H9 (cell line): Measurements from ENCODE around the gene PLRG1. TPM values are rescaled to one million over a fixed set of nuclear protein-coding genes. Genes with fewer than 3 reads are reported as not detected.

Source experiments
- DNase-seq: peaks from one replicate; pipeline ENCODE4 v3.0.0-alpha.2; 2017
- H2AFZ ChIP-seq: one replicate; pipeline ENCODE4 v1.6.1; 2013; ENCODE audit warnings: mild to moderate bottlenecking, low read length, control low read depth, moderate library complexity
- H2AK5ac ChIP-seq: 2 replicates; pipeline ENCODE4 v1.6.1; 2013; ENCODE audit warnings: low read length, control low read depth, mixed read lengths; ENCODE audit not compliant: insufficient read length
- H2BK120ac ChIP-seq: one replicate; pipeline ENCODE4 v1.6.1; 2013; ENCODE audit warnings: low read depth, mild to moderate bottlenecking, low read length, control low read depth, inconsistent platforms; ENCODE audit not compliant: poor library complexity, severe bottlenecking
- H2BK12ac ChIP-seq: 2 replicates; pipeline ENCODE4 v1.6.1; 2013; ENCODE audit warnings: low read length, control low read depth, mixed read lengths, low read depth; ENCODE audit not compliant: insufficient read length
- H2BK15ac ChIP-seq: 2 replicates; pipeline ENCODE4 v1.6.1; 2013; ENCODE audit warnings: low read depth, low read length, control low read depth
- H2BK20ac ChIP-seq: one replicate; pipeline ENCODE4 v1.6.1; 2013; ENCODE audit warnings: low read depth, mild to moderate bottlenecking, low read length, control low read depth, inconsistent platforms; ENCODE audit not compliant: poor library complexity, severe bottlenecking
- H2BK5ac ChIP-seq: 2 replicates; pipeline ENCODE4 v1.6.1; 2013; ENCODE audit warnings: low read length, control low read depth, mixed read lengths; ENCODE audit not compliant: insufficient read length
- H3K14ac ChIP-seq: 2 replicates; pipeline ENCODE4 v1.6.1; 2013; ENCODE audit warnings: low read length, control low read depth; ENCODE audit not compliant: insufficient read depth
- H3K18ac ChIP-seq: 2 replicates; pipeline ENCODE4 v1.6.1; 2013; ENCODE audit warnings: low read depth, mild to moderate bottlenecking, mixed read lengths, low read length, control low read depth; ENCODE audit not compliant: insufficient read length
- H3K23ac ChIP-seq: 2 replicates; pipeline ENCODE4 v1.6.1; 2013; ENCODE audit warnings: low read length, control low read depth, mixed read lengths, low read depth; ENCODE audit not compliant: insufficient read length
- H3K23me2 ChIP-seq: 2 replicates; pipeline ENCODE4 v1.6.1; 2013; ENCODE audit warnings: low read depth, mild to moderate bottlenecking, mixed read lengths, low read length, control low read depth; ENCODE audit not compliant: insufficient read length, poor library complexity, severe bottlenecking
- H3K27ac ChIP-seq: 2 replicates; pipeline ENCODE4 v1.5.1; 2013; ENCODE audit warnings: low read length, control low read depth, mixed read lengths, low read depth; ENCODE audit not compliant: insufficient read length
- H3K27me3 ChIP-seq: 2 replicates; pipeline ENCODE4 v1.6.1; 2013; ENCODE audit warnings: low read length, control low read depth, inconsistent platforms; ENCODE audit not compliant: insufficient read depth
- H3K4ac ChIP-seq: 2 replicates; pipeline ENCODE4 v1.6.1; 2013; ENCODE audit warnings: low read depth, mild to moderate bottlenecking, control low read depth, inconsistent platforms, low read length, moderate library complexity
- H3K4me1 ChIP-seq: 2 replicates; pipeline ENCODE4 v1.6.1; 2013; ENCODE audit warnings: low read length, control low read depth, inconsistent platforms; ENCODE audit not compliant: insufficient read depth
- H3K4me2 ChIP-seq: 2 replicates; pipeline ENCODE4 v1.6.1; 2013; ENCODE audit warnings: low read length, control low read depth, mixed read lengths; ENCODE audit not compliant: insufficient read length, insufficient read depth
- H3K56ac ChIP-seq: 2 replicates; pipeline ENCODE4 v1.6.1; 2013; ENCODE audit warnings: low read depth, mild to moderate bottlenecking, mixed read lengths, low read length, control low read depth; ENCODE audit not compliant: insufficient read length
- H3K79me1 ChIP-seq: 2 replicates; pipeline ENCODE4 v1.6.1; 2013; ENCODE audit warnings: low read depth, mild to moderate bottlenecking, moderate library complexity, low read length, control low read depth, inconsistent platforms; ENCODE audit not compliant: insufficient read depth, poor library complexity, severe bottlenecking
- H3K79me2 ChIP-seq: 2 replicates; pipeline ENCODE4 v1.6.1; 2013; ENCODE audit warnings: low read length, control low read depth, inconsistent platforms; ENCODE audit not compliant: insufficient read depth
- H3K9ac ChIP-seq: 2 replicates; pipeline ENCODE4 v1.6.1; 2013; ENCODE audit warnings: low read length, control low read depth, mixed read lengths; ENCODE audit not compliant: insufficient read length; ENCODE audit errors: extremely low read depth
- H3K9me3 ChIP-seq: one replicate; pipeline ENCODE4 v1.6.1; 2013; ENCODE audit warnings: low read depth, low read length, inconsistent platforms; ENCODE audit not compliant: control insufficient read depth
- H3T11ph ChIP-seq: one replicate; pipeline ENCODE4 v1.6.1; 2013; ENCODE audit warnings: mild to moderate bottlenecking, low read length, control low read depth, inconsistent platforms
- H4K20me1 ChIP-seq: one replicate; pipeline ENCODE4 v1.6.1; 2013; ENCODE audit not compliant: control insufficient read depth, insufficient read length, insufficient read depth
- H4K5ac ChIP-seq: 2 replicates; pipeline ENCODE4 v1.6.1; 2013; ENCODE audit warnings: low read depth, mild to moderate bottlenecking, mixed read lengths, low read length, control low read depth; ENCODE audit not compliant: insufficient read length
- H4K8ac ChIP-seq: replicated peaks from 2 replicates; pipeline ENCODE4 v1.6.1; 2013; ENCODE audit warnings: low read length, control low read depth, mixed read lengths, low read depth; ENCODE audit not compliant: insufficient read length
- H4K91ac ChIP-seq: 2 replicates; pipeline ENCODE4 v1.6.1; 2013; ENCODE audit warnings: low read depth, mild to moderate bottlenecking, moderate library complexity, mixed read lengths, low read length, control low read depth; ENCODE audit not compliant: insufficient read length
- H3K27ac Mint-ChIP-seq, 3 experiments: 2 replicates in 2 of 3; 3 replicates in 1 of 3; pipeline ENCODE4 v1.8.0; 2020 to 2021; ENCODE audit warnings: mixed read lengths in 3 of 3, mild to moderate bottlenecking in 1 of 3, moderate library complexity in 1 of 3
- H3K27me3 Mint-ChIP-seq: 2 replicates; pipeline ENCODE4 v1.8.0; 2021; ENCODE audit warnings: low read depth, mild to moderate bottlenecking, moderate library complexity, mixed read lengths
- H3K36me3 Mint-ChIP-seq, 3 experiments: 2 replicates in 2 of 3; 3 replicates in 1 of 3; pipeline ENCODE4 v1.8.0; 2020 to 2021; ENCODE audit warnings: low read depth in 3 of 3, mixed read lengths in 3 of 3; ENCODE audit not compliant: insufficient read depth in 1 of 3
- H3K4me1 Mint-ChIP-seq, 2 experiments: 2 replicates each; pipeline ENCODE4 v1.8.0; 2020; ENCODE audit warnings: mixed read lengths in 2 of 2
- H3K4me3 Mint-ChIP-seq, 2 experiments: 2 replicates in 1 of 2; 3 replicates in 1 of 2; pipeline ENCODE4 v1.8.0; 2020 to 2021; ENCODE audit warnings: mild to moderate bottlenecking in 2 of 2, mixed read lengths in 2 of 2, moderate library complexity in 1 of 2
- H3K9me3 Mint-ChIP-seq, 2 experiments: 2 replicates in 1 of 2; 3 replicates in 1 of 2; pipeline ENCODE4 v1.8.0; 2020; ENCODE audit warnings: mild to moderate bottlenecking in 2 of 2, mixed read lengths in 2 of 2, moderate library complexity in 1 of 2
- CTCF ChIP-seq: fragments of 200-600 bp; sonication (generic); conservative IDR thresholded peaks from 3 replicates; pipeline ENCODE4 v1.8.0; 2021; ENCODE audit warnings: antibody characterized with exemption, mild to moderate bottlenecking
- WGBS: extraction: QIAGEN DNeasy Blood & Tissue Kit; methylation state at CpG from one replicate; pipeline ENCODE4 v1.1.7; 2013; ENCODE audit warnings: missing lambda C conversion rate, low lambda C conversion rate, mixed read lengths; ENCODE audit not compliant: insufficient read length; ENCODE audit errors: extremely low coverage; 5-methylcytosine and 5-hydroxymethylcytosine counted together
- total RNA-seq: library from RNA; stranded (reverse); gene quantifications from 2 replicates; pipeline ENCODE4 v1.2.1, GENCODE V29; 2021

The PLRG1 gene
- total RNA-seq, 1 experiment from 2014 or later = 113 TPM

GRCh38 chr4:154527308-154527707 lies 22.9 kb downstream of the PLRG1 start:
- Histone ChIP-seq H3K14ac (no peak overlapping the region), H3K23ac (no peak overlapping the region), H4K8ac (no peak overlapping the region), H3K4me1 (no peaks in the 10 kb centered on the region), H3K4ac (no peak overlapping the region), H3K9me3 (no peaks in the 10 kb centered on the region), H4K91ac (no peak overlapping the region), H3K79me2 (no peaks in the 10 kb centered on the region), H2BK5ac (no peak overlapping the region), H3T11ph (no peak overlapping the region), H3K27ac (no peak overlapping the region), H3K27me3 (no peaks in the 10 kb centered on the region), H2AFZ (no peak overlapping the region), H2BK12ac (no peak overlapping the region), H3K56ac (no peak overlapping the region), H3K9ac (no peak overlapping the region), H3K18ac (no peak overlapping the region), H3K23me2 (no peaks in the 10 kb centered on the region), H2BK20ac (no peak overlapping the region), H2BK120ac (no peak overlapping the region), H2AK5ac (no peak overlapping the region), H3K4me2 (no peak overlapping the region), H2BK15ac (no peak overlapping the region), H3K79me1 (no peaks in the 10 kb centered on the region), H4K5ac (no peak overlapping the region), H4K20me1 (no peaks in the 10 kb centered on the region)
- H3K4me1 Mint-ChIP-seq = 0 out of 4 replicates have a peak, but pooled peaks cover 4 to 6% of the 10 kb centered on the region in 2 experiments
- no CpG with 5 or more reads among the region's 4 CpGs for WGBS
- no peaks in the 10 kb centered on the region for H3K9me3 Mint-ChIP-seq
- no peaks in the 10 kb centered on the region for H3K36me3 Mint-ChIP-seq
- H3K4me3 Mint-ChIP-seq = no peak overlapping the region
- no peak for TF ChIP-seq CTCF
- no peak overlapping the region for H3K27ac Mint-ChIP-seq
- no peak for DNase-seq
- peaks cover 1% of the 10 kb centered on the region for H3K27me3 Mint-ChIP-seq
